ENCODE results near the gene CCDC86.

Gene CCDC86

DNA sequence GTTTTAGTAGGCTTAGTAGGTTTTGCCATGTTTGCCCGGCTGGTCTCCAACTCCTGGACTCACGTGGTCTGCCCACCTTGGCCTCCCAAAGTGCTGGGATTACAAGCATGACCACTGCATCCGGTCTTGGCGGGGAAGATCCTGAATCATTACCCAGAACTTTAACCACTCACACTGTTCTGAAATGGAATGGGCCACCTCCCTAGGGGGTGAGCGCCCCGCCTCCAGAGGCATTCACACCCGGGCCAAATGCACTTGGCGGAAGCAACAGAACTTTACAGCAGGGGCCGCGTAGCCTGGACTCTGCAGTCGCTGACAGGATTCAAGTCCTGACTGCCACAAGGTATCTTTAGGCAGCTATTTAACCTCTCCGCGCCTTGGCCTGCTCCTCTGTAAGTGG is 5.4 kb downstream of the CCDC86 start:
- Histone ChIP-seq H3K9me3 (ENCODE audit: control extremely low read depth in 1 of 5, control insufficient read depth in 4 of 5, insufficient read depth in 2 of 5, low read depth in 1 of 5, low read length in 4 of 5) (no peaks in the 10 kb centered on the region), H3K27ac (ENCODE audit: insufficient read depth in 1 of 2, low read depth in 1 of 2, low read length in 2 of 2, poor library complexity in 1 of 2, severe bottlenecking in 2 of 2) (no peak overlapping the region), H3K36me3 (ENCODE audit: control insufficient read depth in 4 of 4, insufficient read depth in 4 of 4, low read length in 3 of 4) (peaks cover 7 to 66% (median 38%) of the 10 kb centered on the region in 4 experiments), H3K4me3 (ENCODE audit: control insufficient read depth in 1 of 7, extremely low read depth in 1 of 7, insufficient read depth in 4 of 7, low read depth in 2 of 7, low read length in 6 of 7) (no peak overlapping the region), H3K4me1 (ENCODE audit: control extremely low read depth in 1 of 4, control insufficient read depth in 4 of 4, insufficient read depth in 4 of 4, low read length in 3 of 4) (peaks cover 15 to 42% (median 38%) of the 10 kb centered on the region in 4 experiments), H3K27me3 (replicated peaks in 2 of 5; ENCODE audit: control insufficient read depth in 4 of 5, insufficient read depth in 5 of 5, low read length in 4 of 5) (no peaks in the 10 kb centered on the region)
- WGBS (ENCODE audit: insufficient coverage) = 81% methylated on average over 13 of the region's 13 CpGs
- no peak for DNase-seq
- POLR2A ChIA-PET = interaction anchor here (0.6 kb wide), 1 partner anchor 1473 kb away, joined by 4 read pairs; no protein-coding TSS in a partner anchor
- CTCF ChIA-PET = interaction anchor here (0.7 to 4.4 kb wide), 3 partner anchors 16 to 82 kb away, joined by 3 to 17 read pairs (median 3); no protein-coding TSS in a partner anchor

DNA sequence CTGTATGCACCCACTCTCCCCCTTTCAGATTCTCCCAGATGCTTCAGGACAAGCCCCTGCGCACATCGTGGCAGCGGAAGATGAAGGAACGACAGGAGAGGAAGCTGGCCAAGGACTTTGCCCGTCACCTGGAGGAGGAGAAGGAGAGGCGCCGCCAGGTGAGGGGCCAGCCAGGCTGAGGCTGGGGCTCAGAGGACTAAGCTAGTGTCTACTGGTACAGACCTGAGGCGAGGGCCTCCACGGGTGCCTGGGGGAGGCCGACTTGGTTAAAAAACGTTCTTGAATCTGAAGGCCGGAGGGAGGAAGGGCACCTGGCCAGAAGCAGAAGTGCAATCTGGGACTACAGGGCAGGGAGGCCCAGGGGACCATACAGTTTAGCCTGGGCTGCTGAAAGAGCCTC is 6.0 kb downstream of the CCDC86 start:
- no peak for DNase-seq
- Histone ChIP-seq H3K36me3 (ENCODE audit: control insufficient read depth in 4 of 4, insufficient read depth in 4 of 4, low read length in 3 of 4) (peaks cover 7 to 69% (median 41%) of the 10 kb centered on the region in 4 experiments), H3K4me3 (ENCODE audit: control insufficient read depth in 1 of 7, extremely low read depth in 1 of 7, insufficient read depth in 4 of 7, low read depth in 2 of 7, low read length in 6 of 7) (no peak overlapping the region), H3K9me3 (ENCODE audit: control extremely low read depth in 1 of 5, control insufficient read depth in 4 of 5, insufficient read depth in 2 of 5, low read depth in 1 of 5, low read length in 4 of 5) (no peaks in the 10 kb centered on the region), H3K27ac (ENCODE audit: insufficient read depth in 1 of 2, low read depth in 1 of 2, low read length in 2 of 2, poor library complexity in 1 of 2, severe bottlenecking in 2 of 2) (no peak overlapping the region), H3K27me3 (replicated peaks in 2 of 5; ENCODE audit: control insufficient read depth in 4 of 5, insufficient read depth in 5 of 5, low read length in 4 of 5) (no peaks in the 10 kb centered on the region), H3K4me1 (ENCODE audit: control extremely low read depth in 1 of 4, control insufficient read depth in 4 of 4, insufficient read depth in 4 of 4, low read length in 3 of 4) (peaks cover 15 to 37% (median 31%) of the 10 kb centered on the region in 4 experiments)
- ChIA-PET POLR2A (interaction anchor here (0.6 kb wide), 1 partner anchor 1472 kb away, joined by 4 read pairs; no protein-coding TSS in a partner anchor), CTCF (interaction anchor here (4.4 kb wide), 1 partner anchor 40 kb away, joined by 17 read pairs; no protein-coding TSS in a partner anchor)
- 90% methylated on average over 12 of the region's 12 CpGs for WGBS (ENCODE audit: insufficient coverage)

DNA sequence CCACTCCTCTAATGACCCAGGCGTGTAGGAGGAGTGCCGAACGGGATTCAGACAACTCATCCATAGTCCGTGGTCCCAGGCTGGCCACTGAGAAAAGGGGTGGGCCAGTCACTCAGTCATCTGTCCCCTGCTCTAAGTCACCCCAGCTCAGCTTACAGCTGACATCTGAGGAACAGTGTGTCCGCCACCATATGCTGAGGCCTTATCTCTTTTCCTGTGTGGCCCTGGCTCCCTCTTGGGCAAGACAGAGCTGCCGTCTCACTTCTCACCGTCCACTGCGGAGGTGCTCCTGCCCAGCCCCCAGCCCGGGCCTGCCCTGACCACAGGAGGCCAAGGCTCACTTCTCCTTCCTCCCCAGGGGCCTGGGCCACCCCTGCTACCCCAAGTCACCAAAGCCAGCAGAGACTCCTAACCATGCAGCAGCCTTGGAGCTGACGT is 6.8 kb downstream of the CCDC86 start:
- ChIA-PET POLR2A (no interaction called here), CTCF (interaction anchor here (0.7 to 4.4 kb wide), 6 partner anchors 12 to 162 kb away, joined by 3 to 17 read pairs (median 4); no protein-coding TSS in a partner anchor)
- H3K4me3 ChIP-seq (ENCODE audit: control insufficient read depth in 1 of 7, extremely low read depth in 1 of 7, insufficient read depth in 4 of 7, low read depth in 2 of 7, low read length in 6 of 7) = no peak overlapping the region
- no peaks in the 10 kb centered on the region for H3K27me3 ChIP-seq (replicated peaks in 2 of 5; ENCODE audit: control insufficient read depth in 4 of 5, insufficient read depth in 5 of 5, low read length in 4 of 5)
- H3K27ac ChIP-seq (ENCODE audit: insufficient read depth in 1 of 2, low read depth in 1 of 2, low read length in 2 of 2, poor library complexity in 1 of 2, severe bottlenecking in 2 of 2) = peak overlapping the region in 1 of 2 experiments; percentile 50
- H3K9me3 ChIP-seq (ENCODE audit: control extremely low read depth in 1 of 5, control insufficient read depth in 4 of 5, insufficient read depth in 2 of 5, low read depth in 1 of 5, low read length in 4 of 5) = no peaks in the 10 kb centered on the region
- peaks cover 6 to 33% (median 30%) of the 10 kb centered on the region in 4 experiments for H3K4me1 ChIP-seq (ENCODE audit: control extremely low read depth in 1 of 4, control insufficient read depth in 4 of 4, insufficient read depth in 4 of 4, low read length in 3 of 4)
- peak in 1 of 3 donors; percentile 30 for DNase-seq
- peaks cover 7 to 75% (median 43%) of the 10 kb centered on the region in 4 experiments for H3K36me3 ChIP-seq (ENCODE audit: control insufficient read depth in 4 of 4, insufficient read depth in 4 of 4, low read length in 3 of 4)
- 52% methylated on average over 10 of the region's 10 CpGs for WGBS (ENCODE audit: insufficient coverage)

GRCh38 chr11:60849641-60850520 is 8.0 kb downstream of the CCDC86 start:
- H3K4me3 ChIP-seq (ENCODE audit: control insufficient read depth in 1 of 7, extremely low read depth in 1 of 7, insufficient read depth in 4 of 7, low read depth in 2 of 7, low read length in 6 of 7) = no peak overlapping the region
- peaks cover 4 to 69% (median 42%) of the 10 kb centered on the region in 4 experiments for H3K36me3 ChIP-seq (ENCODE audit: control insufficient read depth in 4 of 4, insufficient read depth in 4 of 4, low read length in 3 of 4)
- no peak for DNase-seq
- H3K27me3 ChIP-seq (replicated peaks in 2 of 5; ENCODE audit: control insufficient read depth in 4 of 5, insufficient read depth in 5 of 5, low read length in 4 of 5) = no peaks in the 10 kb centered on the region
- CTCF ChIA-PET = interaction anchor here (0.6 to 2.5 kb wide), 7 partner anchors 19 to 161 kb away, joined by 3 to 12 read pairs (median 4); no protein-coding TSS in a partner anchor
- H3K4me1 ChIP-seq (ENCODE audit: control extremely low read depth in 1 of 4, control insufficient read depth in 4 of 4, insufficient read depth in 4 of 4, low read length in 3 of 4) = peaks cover 4 to 35% (median 31%) of the 10 kb centered on the region in 4 experiments
- POLR2A ChIA-PET = no interaction called here
- H3K27ac ChIP-seq (ENCODE audit: insufficient read depth in 1 of 2, low read depth in 1 of 2, low read length in 2 of 2, poor library complexity in 1 of 2, severe bottlenecking in 2 of 2) = no peak overlapping the region
- H3K9me3 ChIP-seq (ENCODE audit: control extremely low read depth in 1 of 5, control insufficient read depth in 4 of 5, insufficient read depth in 2 of 5, low read depth in 1 of 5, low read length in 4 of 5) = no peaks in the 10 kb centered on the region
- WGBS (ENCODE audit: insufficient coverage) = 93% methylated on average over 17 of the region's 29 CpGs

DNA sequence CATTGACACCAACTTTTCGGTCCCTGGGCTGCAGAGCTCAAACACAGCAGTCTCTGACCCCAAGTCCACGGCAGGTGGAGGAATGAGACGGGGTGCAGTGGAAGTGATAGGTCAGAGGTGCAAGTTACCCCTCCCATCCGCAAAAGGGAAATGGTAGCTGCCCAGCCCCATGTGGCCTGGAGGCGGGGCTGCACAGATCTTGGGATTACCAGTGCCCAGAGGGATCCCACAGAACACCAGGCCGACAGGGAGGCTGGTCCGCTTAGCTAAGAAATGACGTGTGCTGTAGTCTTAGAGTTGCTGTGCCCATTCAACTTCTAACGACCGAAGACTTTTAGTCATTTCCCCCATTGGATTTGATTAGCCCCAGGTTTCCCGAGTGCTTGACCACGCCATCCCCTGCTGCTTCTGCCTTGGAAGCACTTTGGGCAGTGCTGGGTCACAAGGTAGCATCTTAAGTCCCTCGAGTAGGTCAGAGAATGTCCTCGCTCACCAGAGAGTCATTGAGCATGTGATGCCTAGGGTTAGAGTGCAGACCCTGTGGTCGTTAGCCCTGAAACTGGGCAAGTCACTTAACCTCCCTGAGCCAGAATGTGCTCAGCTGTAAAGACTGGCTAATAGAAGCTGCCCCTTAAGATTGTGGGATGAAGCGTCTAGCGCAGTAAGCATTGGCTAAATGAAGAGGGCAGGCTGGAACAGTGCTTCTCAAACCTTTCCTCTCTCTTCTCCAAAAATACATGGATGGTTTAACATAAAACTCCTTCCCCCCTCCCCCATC is 9.6 kb downstream of the CCDC86 start:
- peaks cover 4 to 61% (median 39%) of the 10 kb centered on the region in 4 experiments for H3K36me3 ChIP-seq (ENCODE audit: control insufficient read depth in 4 of 4, insufficient read depth in 4 of 4, low read length in 3 of 4)
- H3K4me1 ChIP-seq (ENCODE audit: control extremely low read depth in 1 of 4, control insufficient read depth in 4 of 4, insufficient read depth in 4 of 4, low read length in 3 of 4) = peaks cover 5 to 49% (median 43%) of the 10 kb centered on the region in 4 experiments
- H3K27ac ChIP-seq (ENCODE audit: insufficient read depth in 1 of 2, low read depth in 1 of 2, low read length in 2 of 2, poor library complexity in 1 of 2, severe bottlenecking in 2 of 2) = peak overlapping the region in 1 of 2 experiments; percentile 14
- CTCF ChIA-PET = interaction anchor here (1.5 to 2.5 kb wide), 2 partner anchors 20 to 36 kb away, joined by 10 to 12 read pairs; no protein-coding TSS in a partner anchor
- POLR2A ChIA-PET = no interaction called here
- DNase-seq = no peak
- WGBS (ENCODE audit: insufficient coverage) = 95% methylated on average over 15 of the region's 17 CpGs
- no peaks in the 10 kb centered on the region for H3K9me3 ChIP-seq (ENCODE audit: control extremely low read depth in 1 of 5, control insufficient read depth in 4 of 5, insufficient read depth in 2 of 5, low read depth in 1 of 5, low read length in 4 of 5)
- H3K4me3 ChIP-seq (ENCODE audit: control insufficient read depth in 1 of 7, extremely low read depth in 1 of 7, insufficient read depth in 4 of 7, low read depth in 2 of 7, low read length in 6 of 7) = no peak overlapping the region
- no peaks in the 10 kb centered on the region for H3K27me3 ChIP-seq (replicated peaks in 2 of 5; ENCODE audit: control insufficient read depth in 4 of 5, insufficient read depth in 5 of 5, low read length in 4 of 5)

- no peaks in the 10 kb centered on the region for H3K9me3 ChIP-seq (ENCODE audit: control extremely low read depth in 1 of 5, control insufficient read depth in 4 of 5, insufficient read depth in 2 of 5, low read depth in 1 of 5, low read length in 4 of 5)
- peak overlapping the region in 1 of 2 experiments; percentile 14 for H3K27ac ChIP-seq (ENCODE audit: insufficient read depth in 1 of 2, low read depth in 1 of 2, low read length in 2 of 2, poor library complexity in 1 of 2, severe bottlenecking in 2 of 2)
- H3K4me3 ChIP-seq (ENCODE audit: control insufficient read depth in 1 of 7, extremely low read depth in 1 of 7, insufficient read depth in 4 of 7, low read depth in 2 of 7, low read length in 6 of 7) = no peak overlapping the region
- peaks cover 4 to 59% (median 38%) of the 10 kb centered on the region in 4 experiments for H3K36me3 ChIP-seq (ENCODE audit: control insufficient read depth in 4 of 4, insufficient read depth in 4 of 4, low read length in 3 of 4)
- H3K4me1 ChIP-seq (ENCODE audit: control extremely low read depth in 1 of 4, control insufficient read depth in 4 of 4, insufficient read depth in 4 of 4, low read length in 3 of 4) = peaks cover 5 to 49% (median 43%) of the 10 kb centered on the region in 4 experiments
- DNase-seq = no peak
- CTCF ChIA-PET = interaction anchor here (2.5 kb wide), 1 partner anchor 19 kb away, joined by 12 read pairs; no protein-coding TSS in a partner anchor
- H3K27me3 ChIP-seq (replicated peaks in 2 of 5; ENCODE audit: control insufficient read depth in 4 of 5, insufficient read depth in 5 of 5, low read length in 4 of 5) = no peaks in the 10 kb centered on the region
- 96% methylated on average over 73 of the region's 78 CpGs for WGBS (ENCODE audit: insufficient coverage)
- POLR2A ChIA-PET = no interaction called here
Measured at GRCh38 chr11:60852117-60852981, 10.4 kb downstream of the CCDC86 start.
